Measurements from ENCODE around the gene ACVR1B. TPM values are rescaled to one million over a fixed set of nuclear protein-coding genes. Genes with fewer than 3 reads are reported as not detected.
A peak's percentile ranks its signal among the peaks of the same experiment; 100 is the strongest.

Gene ACVR1B
- total and polyA plus RNA-seq, 9 of the 15 experiments (the other 6 are each of a cell fraction or from before 2014, with no cell fraction given), result 0.97 to 15.1 (median 6.8) TPM

- TF ChIP-seq HNRNPK (IDR thresholded peaks at IDR 0.05; ENCODE audit: low read depth, low read length, poor library complexity, severe bottlenecking) (no peak), CAMTA2 (CRISPR knock-in tag; conservative IDR thresholded peaks at IDR 0.05) (no peak), EZH2 (IDR thresholded peaks at IDR 0.05; ENCODE audit: borderline replicate concordance, low read depth, low read length) (no peak), BRCA1 (IDR thresholded peaks at IDR 0.05) (no peak), BRCA1 (CRISPR knock-in tag; IDR thresholded peaks at IDR 0.05) (no peak), HMG20B (CRISPR knock-in tag; IDR thresholded peaks at IDR 0.05) (no peak), SMAD1 (IDR thresholded peaks at IDR 0.05; ENCODE audit: low read depth, low read length, partially characterized antibody) (no peak), BACH1 (tag; IDR thresholded peaks at IDR 0.05) (no peak), NFRKB (IDR thresholded peaks at IDR 0.05; ENCODE audit: low read depth) (no peak), CEBPG (CRISPR knock-in tag; IDR thresholded peaks at IDR 0.05) (peak; percentile 57; the same call in 1 of the 2 replicates), CEBPG (tag; conservative IDR thresholded peaks at IDR 0.05 in 1 of 2, IDR thresholded peaks at IDR 0.05 in 1 of 2) (peak; percentile 85 to 94), EP300 (IDR thresholded peaks at IDR 0.05; ENCODE audit: low read length) (peak; percentile 59; the same call in 1 of the 2 replicates), KLF1 (tag; IDR thresholded peaks at IDR 0.05) (no peak), RBM34 (IDR thresholded peaks at IDR 0.05; ENCODE audit: borderline replicate concordance, insufficient read depth, low read length) (no peak), MCM5 (IDR thresholded peaks at IDR 0.05; ENCODE audit: low read depth) (no peak), TEAD2 (tag; IDR thresholded peaks at IDR 0.05) (no peak), KLF6 (CRISPR knock-in tag; IDR thresholded peaks at IDR 0.05; ENCODE audit: borderline replicate concordance) (no peak), TAF9B (IDR thresholded peaks at IDR 0.05; ENCODE audit: partially characterized antibody) (no peak)
- TF ChIP-seq, protein P1, sequence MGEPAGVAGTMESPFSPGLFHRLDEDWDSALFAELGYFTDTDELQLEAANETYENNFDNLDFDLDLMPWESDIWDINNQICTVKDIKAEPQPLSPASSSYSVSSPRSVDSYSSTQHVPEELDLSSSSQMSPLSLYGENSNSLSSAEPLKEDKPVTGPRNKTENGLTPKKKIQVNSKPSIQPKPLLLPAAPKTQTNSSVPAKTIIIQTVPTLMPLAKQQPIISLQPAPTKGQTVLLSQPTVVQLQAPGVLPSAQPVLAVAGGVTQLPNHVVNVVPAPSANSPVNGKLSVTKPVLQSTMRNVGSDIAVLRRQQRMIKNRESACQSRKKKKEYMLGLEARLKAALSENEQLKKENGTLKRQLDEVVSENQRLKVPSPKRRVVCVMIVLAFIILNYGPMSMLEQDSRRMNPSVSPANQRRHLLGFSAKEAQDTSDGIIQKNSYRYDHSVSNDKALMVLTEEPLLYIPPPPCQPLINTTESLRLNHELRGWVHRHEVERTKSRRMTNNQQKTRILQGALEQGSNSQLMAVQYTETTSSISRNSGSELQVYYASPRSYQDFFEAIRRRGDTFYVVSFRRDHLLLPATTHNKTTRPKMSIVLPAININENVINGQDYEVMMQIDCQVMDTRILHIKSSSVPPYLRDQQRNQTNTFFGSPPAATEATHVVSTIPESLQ (CRISPR knock-in tag; IDR thresholded peaks at IDR 0.05), result no peak
- TF ChIP-seq, protein P2, sequence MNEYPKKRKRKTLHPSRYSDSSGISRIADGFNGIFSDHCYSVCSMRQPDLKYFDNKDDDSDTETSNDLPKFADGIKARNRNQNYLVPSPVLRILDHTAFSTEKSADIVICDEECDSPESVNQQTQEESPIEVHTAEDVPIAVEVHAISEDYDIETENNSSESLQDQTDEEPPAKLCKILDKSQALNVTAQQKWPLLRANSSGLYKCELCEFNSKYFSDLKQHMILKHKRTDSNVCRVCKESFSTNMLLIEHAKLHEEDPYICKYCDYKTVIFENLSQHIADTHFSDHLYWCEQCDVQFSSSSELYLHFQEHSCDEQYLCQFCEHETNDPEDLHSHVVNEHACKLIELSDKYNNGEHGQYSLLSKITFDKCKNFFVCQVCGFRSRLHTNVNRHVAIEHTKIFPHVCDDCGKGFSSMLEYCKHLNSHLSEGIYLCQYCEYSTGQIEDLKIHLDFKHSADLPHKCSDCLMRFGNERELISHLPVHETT (CRISPR knock-in tag; conservative IDR thresholded peaks at IDR 0.05 in 1 of 2, IDR thresholded peaks at IDR 0.05 in 1 of 2), result 0 out of 4 replicates have a peak, but pooled peaks of 1 of the 2 experiments have one; percentile 39
- TF ChIP-seq, protein P3, sequence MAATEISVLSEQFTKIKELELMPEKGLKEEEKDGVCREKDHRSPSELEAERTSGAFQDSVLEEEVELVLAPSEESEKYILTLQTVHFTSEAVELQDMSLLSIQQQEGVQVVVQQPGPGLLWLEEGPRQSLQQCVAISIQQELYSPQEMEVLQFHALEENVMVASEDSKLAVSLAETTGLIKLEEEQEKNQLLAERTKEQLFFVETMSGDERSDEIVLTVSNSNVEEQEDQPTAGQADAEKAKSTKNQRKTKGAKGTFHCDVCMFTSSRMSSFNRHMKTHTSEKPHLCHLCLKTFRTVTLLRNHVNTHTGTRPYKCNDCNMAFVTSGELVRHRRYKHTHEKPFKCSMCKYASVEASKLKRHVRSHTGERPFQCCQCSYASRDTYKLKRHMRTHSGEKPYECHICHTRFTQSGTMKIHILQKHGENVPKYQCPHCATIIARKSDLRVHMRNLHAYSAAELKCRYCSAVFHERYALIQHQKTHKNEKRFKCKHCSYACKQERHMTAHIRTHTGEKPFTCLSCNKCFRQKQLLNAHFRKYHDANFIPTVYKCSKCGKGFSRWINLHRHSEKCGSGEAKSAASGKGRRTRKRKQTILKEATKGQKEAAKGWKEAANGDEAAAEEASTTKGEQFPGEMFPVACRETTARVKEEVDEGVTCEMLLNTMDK (IDR thresholded peaks at IDR 0.05; ENCODE audit: borderline replicate concordance, insufficient read depth, low read depth, low read length, poor library complexity, severe bottlenecking), result no peak
- TF ChIP-seq, protein P4, sequence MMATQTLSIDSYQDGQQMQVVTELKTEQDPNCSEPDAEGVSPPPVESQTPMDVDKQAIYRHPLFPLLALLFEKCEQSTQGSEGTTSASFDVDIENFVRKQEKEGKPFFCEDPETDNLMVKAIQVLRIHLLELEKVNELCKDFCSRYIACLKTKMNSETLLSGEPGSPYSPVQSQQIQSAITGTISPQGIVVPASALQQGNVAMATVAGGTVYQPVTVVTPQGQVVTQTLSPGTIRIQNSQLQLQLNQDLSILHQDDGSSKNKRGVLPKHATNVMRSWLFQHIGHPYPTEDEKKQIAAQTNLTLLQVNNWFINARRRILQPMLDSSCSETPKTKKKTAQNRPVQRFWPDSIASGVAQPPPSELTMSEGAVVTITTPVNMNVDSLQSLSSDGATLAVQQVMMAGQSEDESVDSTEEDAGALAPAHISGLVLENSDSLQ (IDR thresholded peaks at IDR 0.05), result peak; percentile 91
Observed at GRCh38 chr12:51954561-51955361, 3.3 kb downstream of the ACVR1B start (continued).
